BJ (cell line): ENCODE data around the gene PHLDB1. TPM values are rescaled to one million over a fixed set of nuclear protein-coding genes. Genes with fewer than 3 reads are reported as not detected.
"Not testable (repeated sequence)": the region's sequence is repeated elsewhere in the genome, so short reads cannot be mapped to it uniquely, and the experiment has no call there.

Experiments used
- CTCF ChIA-PET: fragments of 350-600 bp; formaldehyde crosslinking; extraction: SDS; loops from one replicate; lab custom pipeline; 2021; ENCODE audit warnings: antibody characterized with exemption, inconsistent platforms; lab: Yijun Ruan, JAX
- POLR2A ChIA-PET: fragments of 300-600 bp; sonication (Branson Sonifier 250); formaldehyde crosslinking; extraction: SDS; loops from one replicate; lab custom pipeline; 2021; ENCODE audit warnings: antibody characterized with exemption; lab: Charles Lee
- DNase-seq: peaks from one replicate; pipeline ENCODE4 v3.0.0-alpha.2; 2011; ENCODE audit warnings: low read depth
- H3K27me3 ChIP-seq: 2 replicates; pipeline ENCODE4 v1.6.0; 2011; ENCODE audit warnings: low read length; ENCODE audit not compliant: control insufficient read depth, insufficient read depth
- H3K36me3 ChIP-seq: 2 replicates; pipeline ENCODE4 v1.5.1; 2011; ENCODE audit warnings: low read length; ENCODE audit not compliant: control insufficient read depth, insufficient read depth
- H3K4me3 ChIP-seq: 2 replicates; pipeline ENCODE4 v1.5.1; 2011; ENCODE audit warnings: low read depth, mild to moderate bottlenecking, control low read depth, low read length
- polyA plus RNA-seq: library from polyadenylated mRNA; depleted of rRNA; stranded (reverse); fragments of >200 nt; gene quantifications from 2 replicates; pipeline ENCODE4 v1.2.3, GENCODE V29; 2011
- TF ChIP-seq, protein P1 (sequence below): IDR thresholded peaks from 2 replicates; pipeline ENCODE4 v1.5.1; 2011; ENCODE audit warnings: low read depth, mild to moderate bottlenecking, control low read depth, inconsistent platforms, low read length, moderate library complexity; ENCODE audit not compliant: insufficient read depth

The PHLDB1 gene
- polyA plus RNA-seq, 1 experiment = 74.7 TPM

DNA sequence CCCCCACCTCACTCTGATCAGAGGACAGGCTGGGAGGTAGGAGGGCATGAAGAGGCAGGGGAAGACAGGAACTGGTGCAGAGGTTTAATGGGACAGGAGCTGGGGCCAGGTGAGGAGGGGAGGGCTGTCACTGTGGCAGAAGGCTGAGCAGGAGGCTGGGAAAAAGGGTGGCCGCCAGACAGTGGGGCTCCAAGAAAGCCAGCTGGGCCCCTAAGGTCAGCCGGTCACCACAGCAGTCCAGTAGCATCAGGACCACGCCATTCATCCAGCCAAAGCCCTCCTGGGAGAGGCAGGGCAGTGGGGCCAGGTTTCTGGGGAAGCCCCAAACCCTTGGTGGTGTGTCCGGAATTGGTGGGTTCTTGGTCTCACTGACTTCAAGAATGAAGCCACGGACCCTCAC lies 80.5 kb downstream of the PHLDB1 start:
- TF ChIP-seq, protein P1, sequence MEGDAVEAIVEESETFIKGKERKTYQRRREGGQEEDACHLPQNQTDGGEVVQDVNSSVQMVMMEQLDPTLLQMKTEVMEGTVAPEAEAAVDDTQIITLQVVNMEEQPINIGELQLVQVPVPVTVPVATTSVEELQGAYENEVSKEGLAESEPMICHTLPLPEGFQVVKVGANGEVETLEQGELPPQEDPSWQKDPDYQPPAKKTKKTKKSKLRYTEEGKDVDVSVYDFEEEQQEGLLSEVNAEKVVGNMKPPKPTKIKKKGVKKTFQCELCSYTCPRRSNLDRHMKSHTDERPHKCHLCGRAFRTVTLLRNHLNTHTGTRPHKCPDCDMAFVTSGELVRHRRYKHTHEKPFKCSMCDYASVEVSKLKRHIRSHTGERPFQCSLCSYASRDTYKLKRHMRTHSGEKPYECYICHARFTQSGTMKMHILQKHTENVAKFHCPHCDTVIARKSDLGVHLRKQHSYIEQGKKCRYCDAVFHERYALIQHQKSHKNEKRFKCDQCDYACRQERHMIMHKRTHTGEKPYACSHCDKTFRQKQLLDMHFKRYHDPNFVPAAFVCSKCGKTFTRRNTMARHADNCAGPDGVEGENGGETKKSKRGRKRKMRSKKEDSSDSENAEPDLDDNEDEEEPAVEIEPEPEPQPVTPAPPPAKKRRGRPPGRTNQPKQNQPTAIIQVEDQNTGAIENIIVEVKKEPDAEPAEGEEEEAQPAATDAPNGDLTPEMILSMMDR = no peak
- POLR2A ChIA-PET = no interaction called here
- peaks cover 1% of the 10 kb centered on the region; the same call in 1 of the 2 replicates for H3K27me3 ChIP-seq
- CTCF ChIA-PET = interaction anchor here (1.1 to 10.3 kb wide), 8 partner anchors 14 to 269 kb away, joined by 3 to 136 read pairs (median 24); partner anchors contain the start of genes DDX6 and UPK2
- no peaks in the 10 kb centered on the region for H3K36me3 ChIP-seq
- DNase-seq = no peak
- H3K4me3 ChIP-seq = no peak overlapping the region

- CTCF ChIA-PET = interaction anchor here (0.9 to 10.3 kb wide), 15 partner anchors 9 to 268 kb away, joined by 3 to 136 read pairs (median 5); partner anchors contain the start of genes DDX6, TREH and UPK2
- DNase-seq, H3K36me3 ChIP-seq, POLR2A ChIA-PET, H3K4me3 ChIP-seq, H3K27me3 ChIP-seq: not testable (repeated sequence)
Observed at GRCh38 chr11:118688339-118688738, 80.9 kb downstream of the PHLDB1 start.

GRCh38 chr11:118688851-118689502 lies 81.6 kb downstream of the PHLDB1 start:
- ChIA-PET POLR2A (interaction anchor here (0.5 kb wide), 1 partner anchor 102 kb away, joined by 4 read pairs; no protein-coding TSS in a partner anchor), CTCF (interaction anchor here (0.6 to 10.3 kb wide), 38 partner anchors 8 to 342 kb away, joined by 3 to 136 read pairs (median 5); partner anchors contain the start of genes BCL9L, DDX6, SLC37A4 and TREH)
- DNase-seq = no peak
- H3K4me3 ChIP-seq = no peak overlapping the region
- no peaks in the 10 kb centered on the region for H3K36me3 ChIP-seq
- TF ChIP-seq, protein P1 = no peak
- H3K27me3 ChIP-seq = no peaks in the 10 kb centered on the region; the same call in 1 of the 2 replicates

DNA sequence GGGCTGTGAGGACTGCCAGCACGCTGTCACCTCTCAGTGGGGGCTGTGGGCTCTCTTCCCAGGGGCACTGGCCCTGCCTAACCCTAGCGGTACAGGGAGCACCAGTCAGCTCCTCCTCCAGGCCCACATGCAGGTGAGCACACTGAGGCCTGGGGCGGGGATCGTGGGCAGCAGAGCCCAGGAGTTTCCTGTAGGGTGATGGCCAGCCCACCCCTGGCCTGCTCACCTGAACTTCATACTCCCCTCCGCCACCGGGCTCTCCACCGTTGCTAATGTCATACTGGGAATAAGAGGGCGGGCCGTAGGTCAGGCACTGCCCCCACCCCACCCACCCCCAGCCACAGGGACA lies 82.1 kb downstream of the PHLDB1 start:
- Histone ChIP-seq H3K36me3 (no peaks in the 10 kb centered on the region), H3K4me3 (no peak overlapping the region), H3K27me3 (no peaks in the 10 kb centered on the region; the same call in 1 of the 2 replicates)
- TF ChIP-seq, protein P1 = no peak
- POLR2A ChIA-PET = interaction anchor here (0.5 kb wide), 1 partner anchor 102 kb away, joined by 4 read pairs; no protein-coding TSS in a partner anchor
- no peak for DNase-seq
- CTCF ChIA-PET = interaction anchor here (0.6 to 10.3 kb wide), 59 partner anchors 8 to 358 kb away, joined by 3 to 136 read pairs (median 5); partner anchors contain the start of genes BCL9L, CENATAC, DDX6 and SLC37A4

DNA sequence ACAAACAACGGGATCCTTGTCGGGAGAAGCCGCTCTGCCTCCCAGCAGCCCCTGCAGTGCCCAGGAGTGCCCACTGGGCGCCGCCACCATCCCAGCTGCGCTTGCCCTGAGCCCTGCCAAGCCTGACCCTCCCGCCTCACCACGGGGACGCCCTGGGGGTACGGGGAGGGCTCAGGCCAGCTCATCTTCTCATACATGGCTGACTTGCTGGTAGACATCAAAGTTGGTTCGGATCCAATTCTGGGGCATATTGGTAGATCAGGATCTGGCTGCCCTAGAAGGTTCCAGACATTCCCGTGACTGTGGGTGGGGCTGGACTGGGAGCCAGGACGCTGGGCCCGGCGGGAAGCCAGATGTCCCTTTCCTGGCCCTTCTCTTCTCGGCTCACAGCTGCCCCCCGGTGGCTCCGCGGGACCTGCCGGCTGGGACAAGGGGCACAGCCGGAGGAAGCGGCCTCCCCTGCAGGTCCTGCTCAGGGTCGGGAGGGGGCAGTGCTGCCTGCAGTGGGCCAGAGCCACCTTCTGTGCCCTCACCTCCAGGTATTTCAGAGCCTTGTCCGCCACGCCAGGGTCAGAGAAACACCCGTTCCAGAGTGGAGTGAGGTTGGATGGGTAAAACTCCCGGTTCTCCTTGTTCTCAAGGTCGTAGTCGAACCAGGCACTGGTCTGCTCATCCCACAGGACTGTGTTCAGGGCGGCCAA lies 82.6 kb downstream of the PHLDB1 start:
- Histone ChIP-seq H3K27me3 (no peaks in the 10 kb centered on the region), H3K4me3 (peak overlapping the region; percentile 19), H3K36me3 (no peaks in the 10 kb centered on the region)
- DNase-seq = peak; percentile 65
- TF ChIP-seq, protein P1 = peak; percentile 86
- ChIA-PET POLR2A (no interaction called here), CTCF (interaction anchor here (0.6 to 10.3 kb wide), 63 partner anchors 9 to 358 kb away, joined by 3 to 136 read pairs (median 5); partner anchors contain the start of genes BCL9L, CENATAC, DDX6 and SLC37A4)
